Measurements from ENCODE around the gene ITSN1.
"Not testable (repeated sequence)": the region's sequence is repeated elsewhere in the genome, so short reads cannot be mapped to it uniquely, and the experiment has no call there.

ITSN1 gene

GRCh38 chr21:33860332-33860879 is 218.1 kb downstream of the ITSN1 start:
- no peak for DNase-seq (ENCODE audit: low read depth)

- no peak for DNase-seq (ENCODE audit: low read depth)
These were observed 218.8 kb downstream of the ITSN1 start for GRCh38 chr21:33861125-33861524.

- not testable (repeated sequence) for DNase-seq (ENCODE audit: low read depth)
These were observed 220.9 kb downstream of the ITSN1 start for GRCh38 chr21:33863191-33863590.

DNA sequence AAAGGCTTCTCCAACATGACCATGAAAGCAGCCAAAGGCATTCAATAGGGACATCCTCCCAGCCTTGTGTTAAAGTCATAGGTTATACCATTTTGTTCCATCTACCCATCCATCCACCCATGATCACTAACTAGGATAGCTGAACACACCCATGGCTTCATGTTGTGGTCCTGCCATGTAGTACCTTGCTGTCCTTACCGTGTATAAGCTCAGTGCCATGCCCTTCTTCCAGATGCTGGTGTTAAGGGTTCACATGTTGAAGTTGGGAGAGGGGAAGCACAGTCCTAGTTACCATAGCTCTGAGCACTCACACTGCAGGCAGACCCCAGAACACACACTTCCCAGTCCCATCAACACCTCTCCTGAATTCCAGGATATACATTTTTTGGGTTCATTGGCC is 221.8 kb downstream of the ITSN1 start:
- DNase-seq (ENCODE audit: low read depth), result no peak

DNA sequence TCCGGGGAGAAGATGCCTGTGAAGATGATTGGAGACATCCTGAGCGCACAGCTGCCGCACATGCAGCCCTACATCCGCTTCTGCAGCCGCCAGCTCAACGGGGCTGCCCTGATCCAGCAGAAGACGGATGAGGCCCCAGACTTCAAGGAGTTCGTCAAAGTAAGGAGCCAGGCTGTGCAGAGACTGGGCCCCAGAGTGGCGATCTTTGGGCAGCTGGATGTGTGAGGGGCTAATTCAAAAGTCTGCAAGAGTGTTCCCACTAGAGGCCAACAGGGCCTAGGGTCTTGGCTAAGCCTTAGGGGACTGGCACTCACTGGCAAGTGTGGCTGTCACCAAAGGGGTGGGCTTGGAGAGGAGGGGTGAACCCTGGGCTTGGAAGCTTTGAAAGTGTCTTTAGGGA is 222.9 kb downstream of the ITSN1 start:
- DNase-seq (ENCODE audit: low read depth), result no peak

DNA sequence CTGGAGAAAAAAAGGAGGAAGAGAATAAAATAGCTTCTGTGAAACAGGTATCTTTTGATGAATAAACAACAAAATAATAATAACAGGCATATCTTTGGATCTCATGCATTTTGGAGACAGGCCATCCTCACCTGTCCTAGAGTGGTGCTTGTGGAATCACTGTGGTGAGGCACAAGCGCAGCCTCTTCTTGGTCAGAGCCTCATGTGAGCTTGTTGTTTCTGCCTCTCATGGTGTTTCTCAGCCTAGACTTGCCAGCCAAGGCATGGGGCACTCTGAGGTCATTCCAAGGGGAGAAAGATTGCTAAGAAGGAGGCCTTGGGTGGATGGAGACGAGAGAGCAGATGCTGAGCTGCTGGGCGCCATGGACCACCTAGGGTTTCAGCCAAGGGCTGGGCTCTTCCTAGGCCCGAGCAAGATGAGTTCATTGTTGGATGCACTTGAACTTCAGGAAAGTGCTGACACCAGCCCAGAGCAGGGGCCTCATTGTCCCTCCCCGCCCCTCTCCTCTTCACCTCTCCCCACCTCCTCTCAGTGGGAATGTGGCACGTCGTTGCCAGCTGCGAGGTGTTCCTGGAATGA is 223.8 kb downstream of the ITSN1 start:
- no peak for DNase-seq (ENCODE audit: low read depth)

GRCh38 chr21:33866826-33867225 is 224.5 kb downstream of the ITSN1 start:
- no peak for DNase-seq (ENCODE audit: low read depth)

- not testable (repeated sequence) for DNase-seq (ENCODE audit: low read depth)
These were observed 225.6 kb downstream of the ITSN1 start for GRCh38 chr21:33867868-33868267.

DNA sequence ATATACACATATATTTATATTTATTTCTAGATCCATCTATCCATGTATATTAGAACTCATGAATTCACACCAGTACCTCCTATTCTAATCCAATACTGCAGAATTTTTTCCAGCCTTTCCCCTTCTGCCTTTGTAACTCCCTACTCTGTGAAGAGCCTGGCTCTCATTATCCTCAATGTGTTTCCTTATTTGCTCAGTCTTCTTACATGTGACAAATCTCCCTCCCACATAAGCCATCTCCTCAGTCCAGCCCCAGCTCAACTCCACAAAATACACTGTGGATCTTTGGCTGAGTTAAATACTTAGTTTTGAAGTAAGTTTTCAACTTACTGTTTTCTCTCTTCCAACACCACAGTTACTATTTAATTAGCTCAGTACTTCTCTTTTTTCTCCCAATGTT is 227.6 kb downstream of the ITSN1 start:
- no peak for DNase-seq (ENCODE audit: low read depth)

GRCh38 chr21:33870768-33871167 is 228.5 kb downstream of the ITSN1 start:
- no peak for DNase-seq (ENCODE audit: low read depth)

GRCh38 chr21:33871171-33871570 is 228.9 kb downstream of the ITSN1 start:
- DNase-seq (ENCODE audit: low read depth), result no peak

GRCh38 chr21:33872881-33873515 is 230.7 kb downstream of the ITSN1 start:
- no peak for DNase-seq (ENCODE audit: low read depth)

- DNase-seq (ENCODE audit: low read depth), result no peak
These were observed 231.9 kb downstream of the ITSN1 start for GRCh38 chr21:33874161-33874560.

DNA sequence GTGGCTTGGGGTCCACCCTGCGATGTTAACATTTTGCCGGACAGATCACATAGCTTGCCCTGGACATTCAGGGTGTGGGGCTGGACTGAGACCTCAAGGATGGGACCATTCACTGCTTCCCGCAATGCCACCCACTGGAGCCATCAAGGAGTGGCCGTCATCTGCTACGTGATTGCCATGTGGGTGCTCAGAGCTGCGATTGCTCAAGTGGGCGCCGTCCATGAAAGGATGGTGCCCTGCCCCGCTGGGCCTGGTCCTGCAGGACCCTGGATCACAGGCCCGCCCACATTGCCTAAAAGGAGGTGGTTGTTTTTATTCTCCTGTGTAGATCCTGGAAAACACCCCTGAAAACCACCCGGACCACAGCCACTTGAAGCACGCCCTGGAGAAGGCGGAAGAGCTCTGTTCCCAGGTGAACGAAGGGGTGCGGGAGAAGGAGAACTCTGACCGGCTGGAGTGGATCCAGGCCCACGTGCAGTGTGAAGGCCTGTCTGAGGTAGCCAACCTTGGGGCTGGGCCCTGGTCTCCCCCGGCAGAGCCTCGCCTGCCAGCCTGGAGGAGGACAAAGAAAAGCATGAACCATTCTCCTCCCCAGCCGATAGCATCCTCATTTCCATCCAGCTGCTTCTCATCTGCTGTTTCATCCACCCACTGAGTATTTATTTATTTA is 232.9 kb downstream of the ITSN1 start:
- no peak for DNase-seq (ENCODE audit: low read depth)

- DNase-seq (ENCODE audit: low read depth), result no peak
These were observed 236.5 kb downstream of the ITSN1 start for GRCh38 chr21:33878824-33879223.

- no peak for DNase-seq (ENCODE audit: low read depth)
These were observed 238.3 kb downstream of the ITSN1 start for GRCh38 chr21:33880626-33881025.

DNA sequence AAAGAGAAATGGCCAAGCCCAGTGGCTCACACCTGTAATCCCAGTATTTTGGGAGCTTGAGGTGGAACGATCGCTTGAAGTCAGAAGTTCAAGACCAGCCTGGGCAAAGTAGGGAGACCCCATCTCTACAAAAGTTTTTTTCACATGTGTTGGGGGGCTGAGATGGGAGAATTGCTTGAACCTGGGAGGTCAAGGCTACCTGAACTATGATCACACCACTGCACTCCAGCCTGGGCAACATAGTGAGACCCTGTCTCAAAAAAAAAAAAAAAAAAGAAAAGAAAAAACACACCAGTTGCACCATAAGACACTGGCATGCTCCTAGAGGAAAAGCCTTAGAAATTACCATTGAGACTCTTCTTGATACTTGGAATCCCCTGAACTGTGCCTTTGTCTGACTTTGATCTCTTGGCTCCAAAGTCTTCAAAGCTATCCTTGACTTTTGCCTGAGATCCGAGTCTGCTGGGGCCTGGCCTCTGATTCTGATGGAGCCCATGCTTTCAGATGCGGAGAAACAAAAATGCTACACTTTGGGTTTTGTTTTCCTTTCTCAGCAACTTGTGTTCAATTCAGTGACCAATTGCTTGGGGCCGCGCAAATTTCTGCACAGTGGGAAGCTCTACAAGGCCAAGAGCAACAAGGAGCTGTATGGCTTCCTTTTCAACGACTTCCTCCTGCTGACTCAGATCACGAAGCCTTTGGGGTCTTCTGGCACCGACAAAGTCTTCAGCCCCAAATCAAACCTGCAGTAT is 239.6 kb downstream of the ITSN1 start:
- DNase-seq (ENCODE audit: low read depth), result no peak

- no peak for DNase-seq (ENCODE audit: low read depth)
These were observed 240.8 kb downstream of the ITSN1 start for GRCh38 chr21:33883118-33883517.

DNA sequence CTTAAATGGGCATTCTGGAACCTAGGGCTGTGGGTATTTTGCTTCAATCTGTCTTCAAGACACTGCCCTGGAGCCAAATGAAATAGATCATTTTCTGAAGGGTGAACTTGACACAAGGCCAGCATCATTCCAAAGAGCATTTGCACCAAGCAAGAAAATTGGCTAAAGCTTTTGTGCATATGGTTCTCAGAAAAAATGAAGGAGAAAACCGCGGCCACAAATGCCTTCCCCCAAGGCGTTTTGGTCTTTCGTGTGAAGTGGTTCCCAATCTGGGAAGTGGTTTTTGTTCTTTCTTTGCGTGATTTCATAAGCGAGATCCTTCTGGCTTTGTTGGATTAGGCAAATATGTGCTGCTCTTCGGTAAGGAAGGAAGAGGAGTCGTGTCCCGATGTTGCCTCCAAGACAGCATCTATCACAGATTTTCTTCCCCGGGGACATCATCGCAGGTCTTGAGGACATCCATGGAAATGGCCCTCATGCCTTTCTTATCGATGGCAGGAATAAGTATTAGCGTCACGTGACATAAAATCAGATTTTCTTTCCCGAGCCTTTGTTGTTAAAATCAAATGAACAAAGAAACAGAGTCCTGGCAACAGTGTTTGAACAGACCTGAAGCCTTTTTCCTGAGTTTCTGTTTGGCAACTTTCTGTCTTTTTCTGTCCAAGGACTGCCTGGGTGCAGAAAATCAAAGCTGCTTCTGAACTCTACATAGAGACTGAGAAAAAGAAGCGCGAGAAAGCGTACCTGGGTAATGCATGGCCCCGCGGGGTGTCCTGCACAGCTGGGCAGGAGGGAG is 242.3 kb downstream of the ITSN1 start:
- DNase-seq (ENCODE audit: low read depth), result no peak

GRCh38 chr21:33885172-33885514 is 242.8 kb downstream of the ITSN1 start:
- no peak for DNase-seq (ENCODE audit: low read depth)

DNA sequence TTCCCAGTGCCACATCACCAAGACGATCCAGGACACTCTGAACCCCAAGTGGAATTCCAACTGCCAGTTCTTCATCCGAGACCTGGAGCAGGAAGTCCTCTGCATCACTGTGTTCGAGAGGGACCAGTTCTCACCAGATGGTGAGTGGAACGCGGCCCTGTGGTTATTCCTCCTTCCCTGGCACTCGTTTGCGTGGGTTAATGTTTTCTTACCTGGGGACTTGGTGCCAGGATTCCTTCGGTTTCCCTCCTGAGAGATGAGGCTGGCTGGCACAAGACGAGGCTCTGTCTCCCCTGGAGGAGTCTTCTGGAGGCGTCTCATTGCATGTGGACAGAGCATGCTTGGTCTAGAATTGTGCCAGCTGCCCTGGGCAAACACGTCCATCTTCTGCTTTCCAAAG is 244.0 kb downstream of the ITSN1 start:
- DNase-seq (ENCODE audit: low read depth), result no peak

DNA sequence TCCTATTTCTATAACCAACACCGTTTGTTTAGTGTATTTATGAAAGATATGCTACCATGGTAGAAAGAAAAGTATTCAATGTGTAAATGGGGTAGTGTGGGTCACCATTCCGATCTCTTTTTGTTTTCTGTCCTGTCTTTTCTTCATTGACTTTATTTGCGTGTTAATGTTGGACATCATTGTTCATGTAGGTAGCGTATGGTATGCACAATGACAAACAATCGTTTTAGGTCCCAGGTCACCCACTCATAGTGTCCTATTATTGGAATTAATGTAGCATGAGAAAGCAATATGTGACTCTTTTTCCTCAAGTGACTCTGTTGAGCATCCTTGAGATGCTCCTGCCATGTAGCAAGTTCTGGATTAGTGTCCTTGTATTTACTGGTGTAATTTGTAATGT is 247.9 kb downstream of the ITSN1 start:
- DNase-seq (ENCODE audit: low read depth), result no peak

Measured in stimulated activated CD8-positive, alpha-beta memory T cell treated with anti-CD3 and anti-CD28 coated beads, Interleukin-7, amount 100 ng/mL, for 24 hours (primary cell).